Endodermal cell (in vitro differentiated cells): ENCODE data around the gene ZNF442. TPM values are rescaled to one million over a fixed set of nuclear protein-coding genes. Genes with fewer than 3 reads are reported as not detected.
"Not testable (repeated sequence)": the region's sequence is repeated elsewhere in the genome, so short reads cannot be mapped to it uniquely, and the experiment has no call there.

Experiments
- DNase-seq: peaks from one replicate; pipeline ENCODE4 v3.0.0-alpha.2; 2017
- H3K27ac ChIP-seq: 2 replicates; pipeline ENCODE4 v1.5.1; 2013; ENCODE audit warnings: mild to moderate bottlenecking, low read depth, low read length, moderate library complexity
- H3K27me3 ChIP-seq: 2 replicates; pipeline ENCODE4 v1.6.1; 2013; ENCODE audit warnings: mild to moderate bottlenecking, low read length, moderate library complexity; ENCODE audit not compliant: insufficient read depth, control insufficient read depth, poor library complexity, severe bottlenecking
- H3K36me3 ChIP-seq: 2 replicates; pipeline ENCODE4 v1.7.0; 2013; ENCODE audit warnings: mild to moderate bottlenecking, low read length, moderate library complexity; ENCODE audit not compliant: control insufficient read depth, insufficient read depth
- H3K4me1 ChIP-seq: one replicate; pipeline ENCODE4 v1.7.0; 2013; ENCODE audit warnings: low read length; ENCODE audit not compliant: control insufficient read depth, insufficient read depth
- H3K4me3 ChIP-seq: 2 replicates; pipeline ENCODE4 v1.5.1; 2013; ENCODE audit warnings: mild to moderate bottlenecking, low read length, moderate library complexity
- H3K9ac ChIP-seq: 2 replicates; pipeline ENCODE4 v1.6.1; 2013; ENCODE audit warnings: mild to moderate bottlenecking, low read length, moderate library complexity; ENCODE audit not compliant: poor library complexity, severe bottlenecking; ENCODE audit errors: extremely low read depth
- H3K9me3 ChIP-seq: 2 replicates; pipeline ENCODE4 v1.6.1; 2013; ENCODE audit warnings: mild to moderate bottlenecking, low read length, moderate library complexity; ENCODE audit not compliant: control insufficient read depth
- H3K27ac Mint-ChIP-seq: 2 replicates; pipeline ENCODE4 v1.8.0; 2020; ENCODE audit warnings: mixed read lengths
- H3K27me3 Mint-ChIP-seq: 2 replicates; pipeline ENCODE4 v1.8.0; 2021; ENCODE audit warnings: mild to moderate bottlenecking, mixed read lengths; ENCODE audit not compliant: insufficient read depth
- H3K36me3 Mint-ChIP-seq: 2 replicates; pipeline ENCODE4 v1.8.0; 2020; ENCODE audit warnings: low read depth, mixed read lengths
- H3K4me1 Mint-ChIP-seq: 2 replicates; pipeline ENCODE4 v1.8.0; 2020; ENCODE audit warnings: mixed read lengths
- H3K4me3 Mint-ChIP-seq: 2 replicates; pipeline ENCODE4 v1.8.0; 2020; ENCODE audit warnings: mild to moderate bottlenecking, moderate library complexity, mixed read lengths
- H3K9me3 Mint-ChIP-seq: 2 replicates; pipeline ENCODE4 v1.8.0; 2020; ENCODE audit warnings: mild to moderate bottlenecking, mixed read lengths
- CTCF ChIP-seq: fragments of 200-600 bp; sonication (generic); conservative IDR thresholded peaks from 2 replicates; pipeline ENCODE4 v1.5.0; 2021; ENCODE audit warnings: antibody characterized with exemption, mild to moderate bottlenecking
- WGBS, 2 experiments: methylation state at CpG; one replicate each; pipeline versions ENCODE4 v1.1.5 to v1.1.7; 2013; ENCODE audit warnings: missing lambda C conversion rate in 2 of 2, mixed read lengths in 1 of 2; ENCODE audit not compliant: insufficient coverage in 1 of 2, insufficient read length in 1 of 2; 5-methylcytosine and 5-hydroxymethylcytosine counted together
- total RNA-seq, 2 donors: library from RNA; stranded (reverse); fragmentation: NEBNext Ultra II Directional in 1 of 2; extraction: Animal tissue kit (Norgen Biotek cat#: 25700) in 1 of 2; gene quantifications; 2 replicates in 1 of 2; 3 replicates in 1 of 2; pipeline ENCODE4 v1.2.1, GENCODE V29; 2021

The ZNF442 gene
- total RNA-seq, 2 donors from 2014 or later = 2.7 to 3.5 TPM

GRCh38 chr19:12399901-12400632 is 34.6 kb upstream of the ZNF442 start:
- not testable (repeated sequence) for H3K4me1 ChIP-seq, H3K9me3 ChIP-seq, H3K4me1 Mint-ChIP-seq, H3K27me3 Mint-ChIP-seq, H3K27me3 ChIP-seq, H3K27ac ChIP-seq, H3K36me3 ChIP-seq
- Mint-ChIP-seq H3K4me3 (peak overlapping the region; percentile 92), H3K27ac (peak overlapping the region; percentile 97), H3K9me3 (peaks cover 38% of the 10 kb centered on the region), H3K36me3 (peaks cover 24% of the 10 kb centered on the region)
- 6 to 7% methylated on average over 9 to 19 of the region's 23 CpGs for WGBS, 2 experiments
- DNase-seq = peak; percentile 85
- peak overlapping the region; percentile 89 for H3K4me3 ChIP-seq
- H3K9ac ChIP-seq = peak overlapping the region; percentile 80
- TF ChIP-seq CTCF = peak; percentile 8

GRCh38 chr19:12391148-12391547 is 25.7 kb upstream of the ZNF442 start:
- peaks cover 82% of the 10 kb centered on the region for H3K9me3 Mint-ChIP-seq
- WGBS, 2 experiments = 89 to 95% methylated on average over 6 of the region's 6 CpGs
- peak overlapping the region; percentile 19 for H3K4me3 ChIP-seq

GRCh38 chr19:12386365-12386764 is 20.9 kb upstream of the ZNF442 start:
- H3K36me3 ChIP-seq = peaks cover 15% of the 10 kb centered on the region
- H3K27ac ChIP-seq, H3K27me3 ChIP-seq, H3K27ac Mint-ChIP-seq, H3K4me3 Mint-ChIP-seq, H3K4me1 Mint-ChIP-seq, H3K4me3 ChIP-seq, H3K9ac ChIP-seq, DNase-seq, H3K27me3 Mint-ChIP-seq, H3K4me1 ChIP-seq: not testable (repeated sequence)
- no CpG with 5 or more reads among the region's 2 CpGs for WGBS, 2 experiments
- Mint-ChIP-seq H3K36me3 (peaks cover 45% of the 10 kb centered on the region), H3K9me3 (peaks cover 71% of the 10 kb centered on the region)
- H3K9me3 ChIP-seq = peaks cover 21% of the 10 kb centered on the region

More at GRCh38 chr19:12391148-12391547, 25.7 kb upstream of the ZNF442 start:
- not testable (repeated sequence) for H3K4me3 Mint-ChIP-seq, H3K27me3 Mint-ChIP-seq, H3K9ac ChIP-seq, DNase-seq, H3K27ac ChIP-seq, H3K27ac Mint-ChIP-seq, H3K27me3 ChIP-seq, H3K4me1 ChIP-seq, H3K4me1 Mint-ChIP-seq
- H3K36me3 ChIP-seq = peaks cover 23% of the 10 kb centered on the region
- H3K36me3 Mint-ChIP-seq = peaks cover 75% of the 10 kb centered on the region
- peaks cover 30% of the 10 kb centered on the region for H3K9me3 ChIP-seq

GRCh38 chr19:12380444-12380737 is 14.9 kb upstream of the ZNF442 start:
- Mint-ChIP-seq H3K36me3 (peaks cover 14% of the 10 kb centered on the region), H3K27ac (no peak overlapping the region), H3K4me1 (no peaks in the 10 kb centered on the region), H3K9me3 (peaks cover 76% of the 10 kb centered on the region), H3K4me3 (no peak overlapping the region), H3K27me3 (no peaks in the 10 kb centered on the region)
- no peak for TF ChIP-seq CTCF
- H3K9me3 ChIP-seq = peaks cover 45% of the 10 kb centered on the region
- H3K27ac ChIP-seq = no peak overlapping the region
- WGBS, 2 experiments = 81 to 92% methylated on average over 1 to 2 of the region's 2 CpGs
- no peak for DNase-seq
- H3K9ac ChIP-seq = no peak overlapping the region
- H3K36me3 ChIP-seq = peaks cover 3% of the 10 kb centered on the region
- no peak overlapping the region for H3K4me3 ChIP-seq
- no peaks in the 10 kb centered on the region for H3K27me3 ChIP-seq
- no peaks in the 10 kb centered on the region for H3K4me1 ChIP-seq
